Vagina (tissue), 2 donors: ENCODE data around the gene SLC2A4RG. TPM values are rescaled to one million over a fixed set of nuclear protein-coding genes. Genes with fewer than 3 reads are reported as not detected.
A peak's percentile ranks its signal among the peaks of the same experiment; 100 is the strongest.

Source experiments
- DNase-seq, 2 donors: peaks; one replicate each; pipeline ENCODE4 v3.0.0-alpha.2; 2017; ENCODE audit errors: extremely low spot score in 2 of 2
- H3K27ac ChIP-seq: fragments of 200-600 bp; sonication (generic); one replicate; pipeline ENCODE4 v1.5.1; 2019
- H3K27me3 ChIP-seq: fragments of 200-600 bp; sonication (generic); one replicate; pipeline ENCODE4 v1.5.1; 2019
- H3K36me3 ChIP-seq, 2 donors: fragments of 200-600 bp; sonication (generic); one replicate each; pipeline ENCODE4 v1.5.1; 2017 to 2019
- H3K4me1 ChIP-seq: fragments of 200-600 bp; sonication (generic); one replicate; pipeline ENCODE4 v1.5.1; 2019
- H3K4me3 ChIP-seq, 2 donors: fragments of 200-600 bp; sonication (generic); 1 replicate in 1 of 2; 2 replicates in 1 of 2; pipeline ENCODE4 v1.5.1; 2016 to 2019
- H3K9me3 ChIP-seq: fragments of 200-600 bp; sonication (generic); one replicate; pipeline ENCODE4 v1.5.1; 2019
- CTCF ChIP-seq, 3 experiments: fragments of 450-650 bp in 2 of 3; fragments of 200-600 bp in 1 of 3; sonication (generic) in 1 of 3; IDR thresholded peaks; one replicate each; pipeline ENCODE4 v1.5.1; 2017 to 2019; ENCODE audit warnings: antibody characterized with exemption in 3 of 3, mild to moderate bottlenecking in 2 of 3, moderate library complexity in 2 of 3
- POLR2A ChIP-seq, 2 donors: fragments of 450-650 bp; IDR thresholded peaks; one replicate each; pipeline ENCODE4 v1.6.1; 2017; ENCODE audit warnings: antibody characterized with exemption in 2 of 2, mild to moderate bottlenecking in 2 of 2, moderate library complexity in 2 of 2
- POLR2AphosphoS5 ChIP-seq, 2 donors: sonication (generic); formaldehyde crosslinking; IDR thresholded peaks; one replicate each; pipeline ENCODE4 v1.9.0; 2017; ENCODE audit warnings: antibody characterized with exemption in 2 of 2, mild to moderate bottlenecking in 2 of 2, low read depth in 1 of 2; ENCODE audit not compliant: insufficient read depth in 1 of 2
- intact Hi-C: fragments of 100-400 bp; cut with DNase I; formaldehyde crosslinking; loops from one replicate; pipeline ENCODE4 v1.15.1; 2023
- total RNA-seq: library from RNA; depleted of rRNA; stranded (reverse); fragments of >200 nt; gene quantifications from one replicate; pipeline ENCODE4 v1.2.3, GENCODE V29; 2016

SLC2A4RG gene
- total RNA-seq, 1 donor from 2014 or later = 33.1 TPM

GRCh38 chr20:63706852-63707557 is 32.6 kb upstream of the SLC2A4RG start:
- peaks cover 4 to 25% of the 10 kb centered on the region in 2 donors for H3K36me3 ChIP-seq
- TF ChIP-seq POLR2AphosphoS5 (IDR thresholded peaks at IDR 0.05; ENCODE audit: insufficient read depth in 1 of 2, low read depth in 1 of 2) = no peak
- TF ChIP-seq CTCF (IDR thresholded peaks at IDR 0.05) = no peak
- TF ChIP-seq POLR2A (IDR thresholded peaks at IDR 0.05) = no peak
- peak overlapping the region; percentile 82 for H3K27ac ChIP-seq
- DNase-seq = no peak
- no peaks in the 10 kb centered on the region for H3K9me3 ChIP-seq
- H3K4me3 ChIP-seq = peak overlapping the region; percentile 91 to 93
- no peaks in the 10 kb centered on the region for H3K27me3 ChIP-seq
- peaks cover 30% of the 10 kb centered on the region for H3K4me1 ChIP-seq
- intact Hi-C loops = no loop called here

DNA sequence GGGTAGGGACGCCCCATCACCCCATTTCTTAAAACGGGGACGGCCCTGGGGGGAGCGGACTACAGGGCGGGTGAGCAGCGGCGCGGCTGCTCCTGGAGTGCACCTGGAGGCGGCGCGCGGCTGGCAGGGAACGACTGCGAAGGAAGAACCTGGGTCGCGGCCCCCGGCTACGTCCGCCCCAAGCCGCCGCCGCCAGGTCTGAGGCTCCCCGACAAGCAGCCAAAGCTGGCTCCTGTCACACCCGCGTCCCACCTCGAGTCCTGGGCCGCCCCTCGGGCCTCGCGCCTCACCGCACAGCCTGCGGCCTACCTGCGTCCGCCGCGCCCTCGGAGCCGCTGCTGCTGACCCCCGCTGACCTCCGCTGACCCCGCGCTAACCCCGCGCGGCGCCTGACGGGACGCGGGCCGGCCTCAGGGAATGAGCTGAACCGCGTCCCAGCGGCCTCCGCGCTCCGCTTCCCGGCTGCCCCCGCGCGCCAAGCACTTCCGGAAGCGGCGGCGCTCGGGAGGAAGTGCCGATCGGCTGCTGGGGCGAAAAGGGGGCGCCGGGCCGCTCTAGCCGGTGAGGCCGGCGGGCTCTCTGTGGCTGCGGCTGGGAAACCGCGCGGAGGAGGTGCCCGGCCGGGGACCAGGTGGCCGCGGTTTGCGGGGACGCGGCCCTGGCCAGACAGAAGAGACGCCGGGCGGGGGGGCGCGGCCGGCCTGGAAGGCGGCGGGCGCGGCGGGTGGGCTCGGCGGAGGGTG is 31.8 kb upstream of the SLC2A4RG start, which contains the start of the genes ARFRP1 and ZGPAT:
Gene ARFRP1, minus strand, starts transcription at position 419 of the 743 bp plus-strand sequence. CDS start 885 bp downstream, outside the sequence.
Gene ZGPAT, plus strand, starts transcription at position 482 of the 743 bp plus-strand sequence. CDS start 542 bp downstream, outside the sequence.
- peaks cover 4 to 32% of the 10 kb centered on the region in 2 donors for H3K36me3 ChIP-seq
- no peaks in the 10 kb centered on the region for H3K27me3 ChIP-seq
- no peak for DNase-seq
- TF ChIP-seq POLR2A (IDR thresholded peaks at IDR 0.05) (no peak), CTCF (IDR thresholded peaks at IDR 0.05) (no peak), POLR2AphosphoS5 (IDR thresholded peaks at IDR 0.05; ENCODE audit: insufficient read depth in 1 of 2, low read depth in 1 of 2) (peak in 1 of 2 donors; percentile 46)
- peaks cover 30% of the 10 kb centered on the region for H3K4me1 ChIP-seq
- intact Hi-C loops = no loop called here
- H3K9me3 ChIP-seq = no peaks in the 10 kb centered on the region
- H3K27ac ChIP-seq = peak within 1 kb of the TSS; percentile 82
- H3K4me3 ChIP-seq = peak within 1 kb of the TSS; percentile 91 to 93

DNA sequence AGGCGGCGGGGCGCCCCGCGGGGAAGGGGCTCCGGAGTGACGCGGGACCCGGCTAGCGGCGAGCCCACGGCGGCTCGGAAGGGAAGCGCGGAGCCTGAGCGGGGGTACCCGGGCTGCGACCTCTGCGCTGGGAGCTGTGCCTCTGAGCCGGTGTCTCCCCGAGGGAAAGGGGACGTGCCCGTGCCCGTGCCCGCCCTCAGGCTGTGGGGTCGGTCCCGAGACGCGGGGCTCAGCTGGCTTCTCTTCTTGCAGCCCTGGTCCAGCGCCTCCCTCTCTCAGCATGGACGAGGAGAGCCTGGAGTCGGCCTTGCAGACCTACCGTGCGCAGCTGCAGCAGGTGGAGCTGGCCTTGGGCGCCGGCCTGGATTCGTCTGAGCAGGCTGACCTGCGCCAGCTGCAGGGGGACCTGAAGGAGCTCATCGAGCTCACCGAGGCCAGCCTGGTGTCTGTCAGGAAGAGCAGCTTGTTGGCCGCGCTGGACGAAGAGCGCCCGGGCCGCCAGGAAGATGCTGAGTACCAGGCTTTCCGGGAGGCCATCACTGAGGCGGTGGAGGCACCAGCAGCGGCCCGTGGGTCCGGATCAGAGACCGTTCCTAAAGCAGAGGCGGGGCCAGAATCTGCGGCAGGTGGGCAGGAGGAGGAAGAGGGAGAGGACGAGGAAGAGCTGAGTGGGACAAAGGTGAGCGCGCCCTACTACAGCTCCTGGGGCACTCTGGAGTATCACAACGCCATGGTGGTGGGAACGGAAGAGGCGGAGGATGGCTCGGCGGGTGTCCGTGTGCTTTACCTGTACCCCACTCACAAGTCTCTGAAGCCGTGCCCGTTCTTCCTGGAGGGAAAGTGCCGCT is 31.1 kb upstream of the SLC2A4RG start:
- peak overlapping the region; percentile 91 to 93 for H3K4me3 ChIP-seq
- intact Hi-C loops = no loop called here
- TF ChIP-seq POLR2A (IDR thresholded peaks at IDR 0.05) (no peak), POLR2AphosphoS5 (IDR thresholded peaks at IDR 0.05; ENCODE audit: insufficient read depth in 1 of 2, low read depth in 1 of 2) (no peak), CTCF (IDR thresholded peaks at IDR 0.05) (no peak)
- H3K27ac ChIP-seq = peak overlapping the region; percentile 82
- peaks cover 30% of the 10 kb centered on the region for H3K4me1 ChIP-seq
- no peak for DNase-seq
- H3K9me3 ChIP-seq = no peaks in the 10 kb centered on the region
- H3K36me3 ChIP-seq = peaks cover 4 to 33% of the 10 kb centered on the region in 2 donors
- H3K27me3 ChIP-seq = no peaks in the 10 kb centered on the region

DNA sequence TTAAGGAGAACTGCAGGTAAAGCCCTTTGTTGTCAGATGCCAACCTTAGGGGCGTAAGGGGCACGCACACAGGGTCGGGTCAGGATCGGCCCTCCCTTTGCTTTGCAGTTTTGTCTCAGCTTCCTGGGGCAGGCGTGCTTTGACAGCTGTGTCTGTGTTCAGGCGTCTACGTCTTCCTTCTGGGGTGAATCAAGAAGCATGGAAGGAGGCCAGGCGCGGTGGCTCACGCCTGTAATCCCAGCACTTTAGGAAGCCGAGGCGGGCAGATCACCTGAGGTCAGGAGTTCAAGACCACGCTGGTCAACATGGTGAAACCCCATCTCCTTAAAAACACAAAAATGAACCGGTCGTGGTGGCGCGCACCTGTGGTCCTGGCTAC is 30.4 kb upstream of the SLC2A4RG start:
- no peak for DNase-seq
- Histone ChIP-seq H3K4me1 (peaks cover 30% of the 10 kb centered on the region), H3K27ac (no peak overlapping the region), H3K9me3 (no peaks in the 10 kb centered on the region), H3K27me3 (no peaks in the 10 kb centered on the region), H3K4me3 (no peak overlapping the region), H3K36me3 (peaks cover 4 to 33% of the 10 kb centered on the region in 2 donors)
- TF ChIP-seq CTCF (IDR thresholded peaks at IDR 0.05) = no peak
- TF ChIP-seq POLR2A (IDR thresholded peaks at IDR 0.05) = no peak
- intact Hi-C loops = no loop called here
